ENCODE measurements around the gene ANXA2R.

- TF ChIP-seq, protein P1, sequence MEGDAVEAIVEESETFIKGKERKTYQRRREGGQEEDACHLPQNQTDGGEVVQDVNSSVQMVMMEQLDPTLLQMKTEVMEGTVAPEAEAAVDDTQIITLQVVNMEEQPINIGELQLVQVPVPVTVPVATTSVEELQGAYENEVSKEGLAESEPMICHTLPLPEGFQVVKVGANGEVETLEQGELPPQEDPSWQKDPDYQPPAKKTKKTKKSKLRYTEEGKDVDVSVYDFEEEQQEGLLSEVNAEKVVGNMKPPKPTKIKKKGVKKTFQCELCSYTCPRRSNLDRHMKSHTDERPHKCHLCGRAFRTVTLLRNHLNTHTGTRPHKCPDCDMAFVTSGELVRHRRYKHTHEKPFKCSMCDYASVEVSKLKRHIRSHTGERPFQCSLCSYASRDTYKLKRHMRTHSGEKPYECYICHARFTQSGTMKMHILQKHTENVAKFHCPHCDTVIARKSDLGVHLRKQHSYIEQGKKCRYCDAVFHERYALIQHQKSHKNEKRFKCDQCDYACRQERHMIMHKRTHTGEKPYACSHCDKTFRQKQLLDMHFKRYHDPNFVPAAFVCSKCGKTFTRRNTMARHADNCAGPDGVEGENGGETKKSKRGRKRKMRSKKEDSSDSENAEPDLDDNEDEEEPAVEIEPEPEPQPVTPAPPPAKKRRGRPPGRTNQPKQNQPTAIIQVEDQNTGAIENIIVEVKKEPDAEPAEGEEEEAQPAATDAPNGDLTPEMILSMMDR (conservative IDR thresholded peaks at IDR 0.05; ENCODE audit: low read length), result no peak
- TF ChIP-seq EZH2phosphoT487 (IDR thresholded peaks at IDR 0.05; ENCODE audit: borderline replicate concordance), result no peak
These were observed 35.5 kb upstream of the ANXA2R start for GRCh38 chr5:43075319-43076293.
